Heart left ventricle (tissue), 13 donors: ENCODE results near the gene MXRA8.

Experiments used
- POLR2A ChIP-seq, 2 donors: fragments of 450-650 bp; IDR thresholded peaks; one replicate each; pipeline ENCODE4 v1.6.1; 2017; ENCODE audit warnings: antibody characterized with exemption in 2 of 2, mild to moderate bottlenecking in 2 of 2, moderate library complexity in 2 of 2
- TF ChIP-seq, protein P1 (sequence below), 12 donors: fragments of 200-600 bp; sonication (generic) in 4 of 12; IDR thresholded peaks; one replicate each; pipeline versions ENCODE4 v1.5.0 to v1.8.0; 2018 to 2022; ENCODE audit warnings: antibody characterized with exemption in 12 of 12, mild to moderate bottlenecking in 5 of 12
- donor health status: ischemic (EF 13 %, LVEDD 7.1; RV severe dilation, severe dysfunction).
- donor health status: DM: no; HTN: yes; CAD: no.
- donor health status: DM: no; HTN: no; CAD: no.
- donor health status: ischemic (EF 25% LVEDD 6.9; RV normal size, moderate dysfunction).
- donor health status: ischemic (EF 25% LVEDD 5.7; RV mildly dilated, moderate dysfunction).
- donor health status: ischemic (EF 35%, LVEDD 5.7; RV mildly dilated, moderate dysfunction).
- donor health status: nonischemic (EF 11% LVEDD 7.7; RV severe dilation, severe dysfunction).
- donor health status: DM: yes; HTN: yes; CAD: no.
- donor health status: PGD.
- donor health status: ischemic (EF 29% LVEDD 5.4; RV normal size, mild dysfunction).
- donor health status: nonischemic (EF 23%, LVEDD 6.1; RV moderate dilation, normal function).

DNA sequence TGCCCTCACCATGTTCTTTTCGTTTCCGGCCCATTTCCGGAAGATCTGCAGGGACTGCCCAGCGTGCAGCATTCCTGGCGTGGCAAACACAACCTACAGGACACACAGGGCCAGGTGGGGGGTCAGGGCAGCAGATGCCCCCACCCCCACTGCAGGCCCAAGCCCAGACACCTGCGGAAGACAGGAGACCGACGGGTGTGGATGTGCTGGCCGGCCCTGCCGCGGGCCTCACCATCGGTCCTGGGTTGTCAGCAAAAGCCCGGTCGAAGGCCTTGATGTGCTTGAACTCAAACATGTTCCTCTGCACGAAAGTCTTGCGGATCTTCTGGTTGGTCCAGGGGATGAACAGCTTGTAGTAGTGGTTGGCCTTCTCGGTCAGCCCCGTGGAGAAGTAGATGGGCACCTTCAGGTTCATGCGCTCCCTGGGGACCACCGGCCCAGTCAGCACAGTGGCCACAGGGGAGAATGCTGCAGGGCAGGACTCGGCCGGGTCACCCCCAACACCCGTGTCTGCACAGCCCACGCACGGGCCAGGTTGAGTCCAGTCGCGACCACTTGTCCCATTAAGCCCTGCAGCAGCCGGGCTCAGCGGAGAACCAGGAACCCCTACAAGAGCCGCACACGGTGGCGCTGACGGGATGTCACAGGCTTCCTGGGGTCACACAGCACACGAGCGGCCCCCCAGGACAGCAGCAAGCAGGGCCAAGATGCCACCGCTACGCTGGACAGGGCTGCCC is 44.7 kb downstream of the MXRA8 start:
- TF ChIP-seq, protein P1, sequence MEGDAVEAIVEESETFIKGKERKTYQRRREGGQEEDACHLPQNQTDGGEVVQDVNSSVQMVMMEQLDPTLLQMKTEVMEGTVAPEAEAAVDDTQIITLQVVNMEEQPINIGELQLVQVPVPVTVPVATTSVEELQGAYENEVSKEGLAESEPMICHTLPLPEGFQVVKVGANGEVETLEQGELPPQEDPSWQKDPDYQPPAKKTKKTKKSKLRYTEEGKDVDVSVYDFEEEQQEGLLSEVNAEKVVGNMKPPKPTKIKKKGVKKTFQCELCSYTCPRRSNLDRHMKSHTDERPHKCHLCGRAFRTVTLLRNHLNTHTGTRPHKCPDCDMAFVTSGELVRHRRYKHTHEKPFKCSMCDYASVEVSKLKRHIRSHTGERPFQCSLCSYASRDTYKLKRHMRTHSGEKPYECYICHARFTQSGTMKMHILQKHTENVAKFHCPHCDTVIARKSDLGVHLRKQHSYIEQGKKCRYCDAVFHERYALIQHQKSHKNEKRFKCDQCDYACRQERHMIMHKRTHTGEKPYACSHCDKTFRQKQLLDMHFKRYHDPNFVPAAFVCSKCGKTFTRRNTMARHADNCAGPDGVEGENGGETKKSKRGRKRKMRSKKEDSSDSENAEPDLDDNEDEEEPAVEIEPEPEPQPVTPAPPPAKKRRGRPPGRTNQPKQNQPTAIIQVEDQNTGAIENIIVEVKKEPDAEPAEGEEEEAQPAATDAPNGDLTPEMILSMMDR (IDR thresholded peaks at IDR 0.05), result no peak
- no peak for TF ChIP-seq POLR2A (IDR thresholded peaks at IDR 0.05)
